Trophoblast cell (in vitro differentiated cells and primary cell): ENCODE results near the gene HTRA2.
A peak's percentile ranks its signal among the peaks of the same experiment; 100 is the strongest.

Experiments
- DNase-seq, 2 donors: peaks; one replicate each; pipeline ENCODE4 v3.0.0-alpha.2; 2016
- H2AFZ ChIP-seq: 2 replicates; pipeline ENCODE4 v1.6.1; 2013; ENCODE audit warnings: low read length, moderate library complexity, mild to moderate bottlenecking; ENCODE audit not compliant: insufficient read depth, poor library complexity
- H2AK5ac ChIP-seq: 2 replicates; pipeline ENCODE4 v1.6.1; 2013; ENCODE audit warnings: mild to moderate bottlenecking, low read length
- H2BK120ac ChIP-seq: 2 replicates; pipeline ENCODE4 v1.6.1; 2013; ENCODE audit warnings: low read length, mild to moderate bottlenecking, moderate library complexity; ENCODE audit not compliant: insufficient read depth, poor library complexity
- H2BK12ac ChIP-seq: 2 replicates; pipeline ENCODE4 v1.6.1; 2013; ENCODE audit warnings: mild to moderate bottlenecking, low read length, moderate library complexity
- H2BK5ac ChIP-seq: 2 replicates; pipeline ENCODE4 v1.6.1; 2013; ENCODE audit warnings: low read length, low read depth, moderate library complexity, mild to moderate bottlenecking; ENCODE audit not compliant: poor library complexity
- H3K14ac ChIP-seq: 2 replicates; pipeline ENCODE4 v1.6.1; 2013; ENCODE audit warnings: mild to moderate bottlenecking, low read length
- H3K18ac ChIP-seq: 2 replicates; pipeline ENCODE4 v1.6.1; 2013; ENCODE audit warnings: mild to moderate bottlenecking, low read length
- H3K23ac ChIP-seq: 2 replicates; pipeline ENCODE4 v1.6.1; 2013; ENCODE audit warnings: low read length
- H3K27ac ChIP-seq: 2 replicates; pipeline ENCODE4 v1.5.1; 2013; ENCODE audit warnings: low read depth, mild to moderate bottlenecking, inconsistent platforms, low read length, moderate library complexity
- H3K27me3 ChIP-seq: 2 replicates; pipeline ENCODE4 v1.6.1; 2013; ENCODE audit warnings: inconsistent platforms, mild to moderate bottlenecking, low read length, moderate library complexity; ENCODE audit not compliant: insufficient read depth
- H3K36me3 ChIP-seq, 2 experiments: 1 replicate in 1 of 2; 2 replicates in 1 of 2; pipeline ENCODE4 v1.6.1; 2013; ENCODE audit warnings: low read length in 2 of 2, mild to moderate bottlenecking in 2 of 2, moderate library complexity in 1 of 2; ENCODE audit not compliant: insufficient read depth in 2 of 2, control insufficient read depth in 1 of 2
- H3K4ac ChIP-seq: 2 replicates; pipeline ENCODE4 v1.6.1; 2013; ENCODE audit warnings: low read depth, mild to moderate bottlenecking, low read length, moderate library complexity
- H3K4me1 ChIP-seq, 2 experiments: 1 replicate in 1 of 2; 2 replicates in 1 of 2; pipeline ENCODE4 v1.6.1; 2013; ENCODE audit warnings: low read length in 2 of 2, mild to moderate bottlenecking in 2 of 2, moderate library complexity in 1 of 2; ENCODE audit not compliant: insufficient read depth in 2 of 2, control insufficient read depth in 1 of 2
- H3K4me2 ChIP-seq: 2 replicates; pipeline ENCODE4 v1.6.1; 2013; ENCODE audit warnings: inconsistent platforms, mild to moderate bottlenecking, low read length, moderate library complexity
- H3K4me3 ChIP-seq: 2 replicates; pipeline ENCODE4 v1.5.1; 2013; ENCODE audit warnings: mild to moderate bottlenecking, low read depth, low read length, inconsistent platforms
- H3K79me1 ChIP-seq: one replicate; pipeline ENCODE4 v1.6.1; 2013; ENCODE audit warnings: low read length
- H3K79me2 ChIP-seq: 2 replicates; pipeline ENCODE4 v1.6.1; 2013; ENCODE audit warnings: low read length, mild to moderate bottlenecking; ENCODE audit not compliant: control insufficient read depth, insufficient read depth, poor library complexity
- H3K9ac ChIP-seq: 2 replicates; pipeline ENCODE4 v1.6.1; 2013; ENCODE audit warnings: mild to moderate bottlenecking, low read length
- H3K9me3 ChIP-seq: 2 replicates; pipeline ENCODE4 v1.6.1; 2013; ENCODE audit warnings: low read depth, mild to moderate bottlenecking, control low read depth, inconsistent platforms, low read length; ENCODE audit not compliant: insufficient read depth
- H4K12ac ChIP-seq: 2 replicates; pipeline ENCODE4 v1.6.1; 2013; ENCODE audit warnings: low read depth, mild to moderate bottlenecking, low read length, moderate library complexity
- H4K8ac ChIP-seq: 2 replicates; pipeline ENCODE4 v1.6.1; 2013; ENCODE audit warnings: low read depth, mild to moderate bottlenecking, low read length, moderate library complexity
- H4K91ac ChIP-seq: one replicate; pipeline ENCODE4 v1.6.1; 2013; ENCODE audit warnings: low read depth, mild to moderate bottlenecking, low read length, moderate library complexity
- WGBS: extraction: QIAGEN DNeasy Blood & Tissue Kit; methylation state at CpG from one replicate; pipeline ENCODE4 v1.1.7; 2013; ENCODE audit warnings: missing lambda C conversion rate; ENCODE audit not compliant: insufficient read length, insufficient coverage; ENCODE audit errors: extremely low coverage; 5-methylcytosine and 5-hydroxymethylcytosine counted together

The HTRA2 gene

GRCh38 chr2:74496997-74497776 lies 32.5 kb upstream of the HTRA2 start:
- WGBS = no CpG with 5 or more reads among the region's 19 CpGs
- H3K27me3 ChIP-seq = peaks cover 50% of the 10 kb centered on the region
- no peak overlapping the region for H2BK12ac ChIP-seq
- H3K18ac ChIP-seq = no peak overlapping the region
- no peaks in the 10 kb centered on the region for H3K79me2 ChIP-seq
- H4K91ac ChIP-seq = no peak overlapping the region
- no peak overlapping the region for H2AFZ ChIP-seq
- H3K79me1 ChIP-seq = peaks cover 3% of the 10 kb centered on the region
- H3K4me2 ChIP-seq = peak overlapping the region; percentile 63
- no peak overlapping the region for H3K14ac ChIP-seq
- H2BK5ac ChIP-seq = no peak overlapping the region
- no peak overlapping the region for H3K23ac ChIP-seq
- peaks cover 8 to 15% of the 10 kb centered on the region in 2 experiments for H3K36me3 ChIP-seq
- H3K4me3 ChIP-seq = no peak overlapping the region
- no peak overlapping the region for H3K4ac ChIP-seq
- no peak overlapping the region for H2AK5ac ChIP-seq
- no peak overlapping the region for H3K9ac ChIP-seq
- H3K4me1 ChIP-seq = peaks cover 18% of the 10 kb centered on the region in 2 experiments
- no peak overlapping the region for H4K12ac ChIP-seq
- no peak overlapping the region for H2BK120ac ChIP-seq
- peaks cover 2% of the 10 kb centered on the region for H3K9me3 ChIP-seq
- no peak overlapping the region for H3K27ac ChIP-seq
- DNase-seq = no peak
- no peak overlapping the region for H4K8ac ChIP-seq

- Histone ChIP-seq H3K36me3 (peaks cover 2 to 8% of the 10 kb centered on the region in 2 experiments), H3K79me1 (peaks cover 10% of the 10 kb centered on the region), H4K12ac (no peak overlapping the region), H3K27ac (no peak overlapping the region), H3K4ac (no peak overlapping the region), H3K4me3 (peak overlapping the region; percentile 54), H4K8ac (peak overlapping the region; percentile 1), H2AFZ (peak overlapping the region; percentile 27), H3K4me2 (peak overlapping the region; percentile 63), H3K18ac (no peak overlapping the region), H3K14ac (no peak overlapping the region), H3K9ac (no peak overlapping the region), H4K91ac (no peak overlapping the region), H2BK120ac (no peak overlapping the region), H3K27me3 (peaks cover 57% of the 10 kb centered on the region), H3K23ac (no peak overlapping the region), H3K4me1 (peaks cover 20 to 21% of the 10 kb centered on the region in 2 experiments), H3K79me2 (peaks cover 4% of the 10 kb centered on the region), H3K9me3 (peaks cover 2% of the 10 kb centered on the region), H2BK12ac (no peak overlapping the region), H2BK5ac (no peak overlapping the region), H2AK5ac (no peak overlapping the region)
- DNase-seq = peak; percentile 39 to 71
- no CpG with 5 or more reads among the region's 61 CpGs for WGBS
Measured at GRCh38 chr2:74497777-74498499, 31.8 kb upstream of the HTRA2 start.

- Histone ChIP-seq H3K36me3 (peaks cover 0 to under 1% of the 10 kb centered on the region in 2 experiments), H2BK5ac (no peak overlapping the region), H3K27me3 (peaks cover 63% of the 10 kb centered on the region), H4K91ac (no peak overlapping the region), H2BK12ac (no peak overlapping the region), H2BK120ac (no peak overlapping the region), H3K4ac (no peak overlapping the region), H3K9me3 (peaks cover 2% of the 10 kb centered on the region), H3K27ac (no peak overlapping the region), H3K4me2 (peak overlapping the region; percentile 63), H4K12ac (no peak overlapping the region), H3K14ac (no peak overlapping the region), H2AK5ac (no peak overlapping the region), H3K23ac (no peak overlapping the region), H3K9ac (no peak overlapping the region), H3K4me1 (peaks cover 25% of the 10 kb centered on the region in 2 experiments), H3K79me1 (peaks cover 18% of the 10 kb centered on the region), H2AFZ (peak overlapping the region; percentile 27), H4K8ac (no peak overlapping the region), H3K79me2 (peaks cover 8% of the 10 kb centered on the region), H3K4me3 (peak overlapping the region; percentile 30), H3K18ac (no peak overlapping the region)
- DNase-seq = peak; percentile 23 to 33
- no CpG with 5 or more reads among the region's 41 CpGs for WGBS
Measured at GRCh38 chr2:74498500-74499266, 31.1 kb upstream of the HTRA2 start.

DNA sequence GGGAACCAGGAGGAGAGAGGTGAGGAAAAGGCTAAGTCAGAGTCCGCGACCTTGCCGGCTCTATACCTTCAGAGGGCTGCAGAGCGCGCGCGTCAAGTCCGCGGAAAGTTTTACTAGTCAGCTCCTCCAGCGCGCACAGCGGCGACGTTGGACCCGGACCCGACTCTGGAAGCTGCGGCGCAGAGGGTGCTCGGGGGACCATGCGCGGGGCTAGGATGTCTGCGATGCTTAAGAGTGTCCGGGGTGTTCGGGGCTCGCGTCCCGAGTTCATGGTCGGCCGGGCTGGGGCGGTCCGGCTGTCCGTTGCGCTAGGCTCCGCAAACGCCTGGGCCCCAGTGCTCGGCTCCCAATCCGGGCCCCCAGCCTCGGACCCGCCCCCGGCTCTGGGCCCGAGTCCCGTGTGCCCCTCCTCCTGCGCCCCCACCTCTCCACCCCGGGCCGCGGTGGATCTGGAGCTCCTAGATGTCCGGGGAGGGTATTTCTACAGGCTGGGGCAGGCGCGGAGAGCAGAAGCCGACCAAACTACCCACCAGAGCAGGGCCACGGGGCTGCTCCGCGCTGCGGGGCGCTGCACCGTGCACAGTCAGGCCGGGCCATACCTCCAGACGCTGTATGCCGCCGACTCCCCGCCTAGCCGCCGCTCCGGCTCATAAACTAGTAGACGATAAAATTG lies 30.3 kb upstream of the HTRA2 start, which contains the start of gene LBX2:
LBX2 (minus strand) TSS at position 337 of the 673 bp plus-strand sequence; CDS start at position 271, 66 bp downstream.
- Histone ChIP-seq H3K9ac (no peak within 1 kb of the TSS), H2BK120ac (no peak within 1 kb of the TSS), H3K4me1 (peaks cover 29% of the 10 kb centered on the region in 2 experiments), H2BK5ac (no peak within 1 kb of the TSS), H3K79me2 (peaks cover 8% of the 10 kb centered on the region), H3K79me1 (peaks cover 19% of the 10 kb centered on the region), H2AK5ac (no peak within 1 kb of the TSS), H3K4me2 (peak within 1 kb of the TSS; percentile 63), H3K4ac (no peak within 1 kb of the TSS), H3K23ac (no peak within 1 kb of the TSS), H4K8ac (no peak within 1 kb of the TSS), H3K27me3 (peaks cover 67% of the 10 kb centered on the region), H3K9me3 (peaks cover 2% of the 10 kb centered on the region), H2AFZ (peak within 1 kb of the TSS; percentile 27), H3K36me3 (no peaks in the 10 kb centered on the region), H3K27ac (no peak within 1 kb of the TSS), H3K18ac (no peak within 1 kb of the TSS), H4K91ac (no peak within 1 kb of the TSS), H4K12ac (no peak within 1 kb of the TSS), H2BK12ac (no peak within 1 kb of the TSS), H3K14ac (no peak within 1 kb of the TSS), H3K4me3 (peak within 1 kb of the TSS; percentile 30)
- DNase-seq = peak in 1 of 2 donors; percentile 17
- WGBS = no CpG with 5 or more reads among the region's 65 CpGs
